BJ (cell line): ENCODE data around the gene FBXO28. TPM values are rescaled to one million over a fixed set of nuclear protein-coding genes. Genes with fewer than 3 reads are reported as not detected.

Experiments
- CTCF ChIA-PET: fragments of 350-600 bp; formaldehyde crosslinking; extraction: SDS; loops from one replicate; lab custom pipeline; 2021; ENCODE audit warnings: antibody characterized with exemption, inconsistent platforms; lab: Yijun Ruan, JAX
- POLR2A ChIA-PET: fragments of 300-600 bp; sonication (Branson Sonifier 250); formaldehyde crosslinking; extraction: SDS; loops from one replicate; lab custom pipeline; 2021; ENCODE audit warnings: antibody characterized with exemption; lab: Charles Lee
- DNase-seq: peaks from one replicate; pipeline ENCODE4 v3.0.0-alpha.2; 2011; ENCODE audit warnings: low read depth
- H3K27me3 ChIP-seq: 2 replicates; pipeline ENCODE4 v1.6.0; 2011; ENCODE audit warnings: low read length; ENCODE audit not compliant: control insufficient read depth, insufficient read depth
- H3K36me3 ChIP-seq: 2 replicates; pipeline ENCODE4 v1.5.1; 2011; ENCODE audit warnings: low read length; ENCODE audit not compliant: control insufficient read depth, insufficient read depth
- H3K4me3 ChIP-seq: 2 replicates; pipeline ENCODE4 v1.5.1; 2011; ENCODE audit warnings: low read depth, mild to moderate bottlenecking, control low read depth, low read length
- CTCF ChIP-seq: IDR thresholded peaks from 2 replicates; pipeline ENCODE4 v1.5.1; 2011; ENCODE audit warnings: low read depth, mild to moderate bottlenecking, control low read depth, inconsistent platforms, low read length, moderate library complexity; ENCODE audit not compliant: insufficient read depth
- polyA plus RNA-seq: library from polyadenylated mRNA; depleted of rRNA; stranded (reverse); fragments of >200 nt; gene quantifications from 2 replicates; pipeline ENCODE4 v1.2.3, GENCODE V29; 2011

FBXO28 gene
- polyA plus RNA-seq, 1 experiment: 10.8 TPM

GRCh38 chr1:224095339-224095738 lies 18.6 kb upstream of the FBXO28 start:
- ChIA-PET CTCF (interaction anchor here (1.2 kb wide), 1 partner anchor 31 kb away, joined by 3 read pairs; no protein-coding TSS in a partner anchor), POLR2A (no interaction called here)
- no peak for TF ChIP-seq CTCF
- Histone ChIP-seq H3K27me3 (peaks cover 5% of the 10 kb centered on the region; the same call in 1 of the 2 replicates), H3K4me3 (no peak overlapping the region), H3K36me3 (no peaks in the 10 kb centered on the region)
- no peak for DNase-seq

GRCh38 chr1:224095867-224096266 lies 18.0 kb upstream of the FBXO28 start:
- H3K27me3 ChIP-seq: peaks cover 5% of the 10 kb centered on the region; the same call in 1 of the 2 replicates
- ChIA-PET POLR2A (no interaction called here), CTCF (interaction anchor here (1.2 kb wide), 1 partner anchor 31 kb away, joined by 3 read pairs; no protein-coding TSS in a partner anchor)
- DNase-seq: no peak
- H3K4me3 ChIP-seq: no peak overlapping the region
- TF ChIP-seq CTCF: no peak
- no peaks in the 10 kb centered on the region for H3K36me3 ChIP-seq

GRCh38 chr1:224096773-224097172 lies 17.1 kb upstream of the FBXO28 start:
- no peak for TF ChIP-seq CTCF
- POLR2A ChIA-PET: interaction anchor here (0.6 kb wide), 1 partner anchor 23 kb away, joined by 3 read pairs; no protein-coding TSS in a partner anchor
- no peak overlapping the region for H3K4me3 ChIP-seq
- H3K36me3 ChIP-seq: no peaks in the 10 kb centered on the region
- peaks cover 5% of the 10 kb centered on the region; the same call in 1 of the 2 replicates for H3K27me3 ChIP-seq
- DNase-seq: no peak
- CTCF ChIA-PET: no interaction called here

GRCh38 chr1:224098007-224098406 lies 15.9 kb upstream of the FBXO28 start:
- CTCF ChIA-PET: no interaction called here
- TF ChIP-seq CTCF: no peak
- H3K27me3 ChIP-seq: peaks cover 5% of the 10 kb centered on the region; the same call in 1 of the 2 replicates
- H3K36me3 ChIP-seq: no peaks in the 10 kb centered on the region
- H3K4me3 ChIP-seq: no peak overlapping the region
- no peak for DNase-seq
- POLR2A ChIA-PET: no interaction called here

GRCh38 chr1:224106568-224107281 lies 7.2 kb upstream of the FBXO28 start:
- no peak for DNase-seq
- TF ChIP-seq CTCF: peak; percentile 63

More at GRCh38 chr1:224106568-224107281, 7.2 kb upstream of the FBXO28 start:
- POLR2A ChIA-PET: interaction anchor here (0.7 kb wide), 1 partner anchor 1122 kb away, joined by 3 read pairs; no protein-coding TSS in a partner anchor
- CTCF ChIA-PET: interaction anchor here (1.5 to 1.9 kb wide), 3 partner anchors 56 to 295 kb away, joined by 4 to 5 read pairs (median 5); no protein-coding TSS in a partner anchor
- peaks cover 2% of the 10 kb centered on the region; the same call in 1 of the 2 replicates for H3K27me3 ChIP-seq
- H3K36me3 ChIP-seq: no peaks in the 10 kb centered on the region
- H3K4me3 ChIP-seq: no peak overlapping the region
